ENCODE results near the gene KRT86.

DNA sequence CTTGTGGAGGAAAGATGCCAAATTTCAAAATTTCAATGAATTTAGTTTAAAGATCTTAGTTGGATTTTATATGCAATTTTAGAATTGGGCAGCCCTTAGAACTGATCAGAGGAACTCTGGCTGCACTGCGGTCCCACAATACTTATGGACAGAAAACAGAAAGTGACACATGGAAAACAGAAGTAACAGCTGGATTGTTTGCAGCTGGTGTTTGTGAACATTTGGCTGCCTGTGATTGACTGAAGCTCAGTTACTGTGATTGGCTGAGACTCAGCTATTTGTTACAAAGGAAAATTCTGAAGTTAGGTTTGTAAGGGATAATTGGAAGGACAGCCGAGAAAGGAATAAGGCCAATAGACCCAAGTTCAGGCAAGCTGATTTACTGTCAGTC is 10.0 kb upstream of the KRT86 start:
- TF ChIP-seq POLR2A (IDR thresholded peaks at IDR 0.05; ENCODE audit: low read depth, low read length) (no peak), POLR2AphosphoS5 (IDR thresholded peaks at IDR 0.05; ENCODE audit: low read depth, low read length) (no peak), TAF1 (IDR thresholded peaks at IDR 0.05; ENCODE audit: borderline replicate concordance, low read depth, low read length) (no peak)

Data from GM12892 (cell line).